GM12878 (cell line): Measurements from ENCODE around the gene TLDC2. TPM values are rescaled to one million over a fixed set of nuclear protein-coding genes. Genes with fewer than 3 reads are reported as not detected.

Experiments
- ATAC-seq: fragments of 200-7000 bp; cut with Tn5 transposase; 3 replicates; pipeline ENCODE4 v1.9.1; 2020; ENCODE audit warnings: mild to moderate bottlenecking, moderate library complexity
- BruUV-seq: library from RNA; stranded (reverse); fragments of 400-500 nt; replicated peaks from 2 replicates; lab custom pipeline; 2021; lab: Mats Ljungman, UMichigan
- CTCF ChIA-PET: fragments of 300-600 bp; sonication (Branson Sonifier 250); formaldehyde crosslinking; extraction: SDS; loops from one replicate; lab custom pipeline; 2021; ENCODE audit warnings: inconsistent platforms; lab: Yijun Ruan, JAX
- POLR2A ChIA-PET: fragments of 350-600 bp; formaldehyde crosslinking; extraction: SDS; loops from one replicate; lab custom pipeline; 2021; ENCODE audit warnings: inconsistent platforms; lab: Charles Lee
- RAD21 ChIA-PET: fragments of 300-600 bp; sonication (Branson Sonifier 250); formaldehyde crosslinking; loops from one replicate; lab custom pipeline; 2023; ENCODE audit warnings: antibody characterized with exemption; ENCODE audit not compliant: unreplicated experiment; lab: Charles Lee
- SMC1A ChIA-PET: fragments of 300-600 bp; sonication (Branson Sonifier 250); formaldehyde crosslinking; loops from one replicate; lab custom pipeline; 2023; ENCODE audit not compliant: unreplicated experiment, uncharacterized antibody; lab: Charles Lee
- DNase-seq: peaks from one replicate; pipeline ENCODE4 v3.0.0-alpha.2; 2011; ENCODE audit warnings: low read depth, low spot score
- FAIRE-seq: peaks from 3 replicates; lab custom pipeline; 2011; peaks lifted over from hg19 to GRCh38; lab: Jason Lieb, UNC
- H2AFZ ChIP-seq: 2 replicates; pipeline ENCODE4 v1.6.0; 2011; ENCODE audit warnings: low read depth, low read length, control low read depth; ENCODE audit not compliant: control insufficient read depth
- H3K27ac ChIP-seq: 2 replicates; pipeline ENCODE4 v1.5.1; 2011; ENCODE audit warnings: control low read depth; ENCODE audit not compliant: control insufficient read depth, insufficient read depth
- H3K27me3 ChIP-seq, 2 experiments: replicated peaks in 1 of 2; 2 replicates each; pipeline versions ENCODE4 v1.6.0 to v1.6.1; 2011; ENCODE audit warnings: low read length in 1 of 2; ENCODE audit not compliant: control insufficient read depth in 2 of 2, insufficient read depth in 2 of 2
- H3K36me3 ChIP-seq, 2 experiments: 2 replicates each; pipeline ENCODE4 v1.5.1; 2011; ENCODE audit warnings: low read length in 1 of 2; ENCODE audit not compliant: control insufficient read depth in 2 of 2, insufficient read depth in 2 of 2
- H3K4me1 ChIP-seq: 2 replicates; pipeline ENCODE4 v1.6.1; 2011; ENCODE audit warnings: mild to moderate bottlenecking, low read length, moderate library complexity, mixed read lengths; ENCODE audit not compliant: control insufficient read depth, insufficient read depth
- H3K4me2 ChIP-seq: 2 replicates; pipeline ENCODE4 v1.6.0; 2011; ENCODE audit warnings: control low read depth; ENCODE audit not compliant: control insufficient read depth, insufficient read depth
- H3K4me3 ChIP-seq: fragments of 200-600 bp; sonication (generic); 2 replicates; pipeline ENCODE4 v1.5.1; 2016
- H3K79me2 ChIP-seq: 2 replicates; pipeline ENCODE4 v1.6.0; 2011; ENCODE audit warnings: low read length; ENCODE audit not compliant: control insufficient read depth, insufficient read depth
- H3K9ac ChIP-seq: 2 replicates; pipeline ENCODE4 v1.8.0; 2011; ENCODE audit warnings: low read length, control low read depth, mixed read lengths; ENCODE audit not compliant: control insufficient read depth, insufficient read depth
- H3K9me3 ChIP-seq: replicated peaks from 3 replicates; pipeline ENCODE4 v1.5.1; 2011; ENCODE audit warnings: mild to moderate bottlenecking, low read length; ENCODE audit not compliant: control insufficient read depth, insufficient read depth
- H4K20me1 ChIP-seq: 2 replicates; pipeline ENCODE4 v1.6.0; 2011; ENCODE audit not compliant: control insufficient read depth, insufficient read depth
- EED ChIP-seq: sonication (generic); IDR thresholded peaks from 2 replicates; pipeline ENCODE4 v1.6.1; 2016; ENCODE audit warnings: antibody characterized with exemption, low read depth
- PKNOX1 ChIP-seq: fragments of 450-650 bp; IDR thresholded peaks from 2 replicates; pipeline ENCODE4 v1.6.1; 2016; ENCODE audit warnings: mild to moderate bottlenecking
- SPI1 ChIP-seq: IDR thresholded peaks from 2 replicates; pipeline ENCODE4 v1.6.1; 2011; ENCODE audit warnings: low read depth, mild to moderate bottlenecking, low read length, moderate library complexity, borderline replicate concordance; ENCODE audit not compliant: insufficient read depth
- ZBED1 ChIP-seq: IDR thresholded peaks from 2 replicates; pipeline ENCODE4 v1.6.1; 2016; ENCODE audit warnings: borderline replicate concordance
- ZBTB4 ChIP-seq: fragments of 450-650 bp; formaldehyde crosslinking; IDR thresholded peaks from 2 replicates; pipeline ENCODE4 v1.4.0; 2022; ENCODE audit warnings: mild to moderate bottlenecking, moderate library complexity
- WGBS: methylation state at CpG from one replicate; pipeline ENCODE4 v1.1.6; 2016; ENCODE audit warnings: low lambda C conversion rate; ENCODE audit not compliant: insufficient replicate concordance, insufficient coverage; ENCODE audit errors: missing lambda C conversion rate; 5-methylcytosine and 5-hydroxymethylcytosine counted together
- in situ Hi-C: fragments of 300-500 bp; cut with MboI; formaldehyde crosslinking; loops from 9 replicates; pipeline ENCODE4 v1.14.3; 2018; ENCODE audit warnings: mixed read lengths
- intact Hi-C: fragments of 100-400 bp; cut with micrococcal nuclease; formaldehyde crosslinking; loops from one replicate; pipeline ENCODE4 v1.14.2; 2022; ENCODE audit not compliant: unreplicated experiment
- polyA plus RNA-seq, 11 experiments: library from polyadenylated mRNA; depleted of rRNA in 4 of 11; unstranded in 6 of 11; stranded (reverse) in 5 of 11; fragments of >200 nt; fragmentation: Nextera tagmentation in 4 of 11; fragmentation: Illumina TruSeq in 1 of 11; extraction: Ambion mirVana in 4 of 11; extraction: Trizol in 1 of 11; gene quantifications; 1 replicate in 1 of 11; 2 replicates in 10 of 11; pipeline versions ENCODE4 v1.2.1 to v1.2.3, GENCODE V29; 2011 to 2016; ENCODE audit warnings: inconsistent platforms in 2 of 11, missing spikeins in 2 of 11, low read depth in 1 of 11
- total RNA-seq, 4 experiments: library from RNA; depleted of rRNA in 3 of 4; stranded (reverse); fragments of >200 nt in 3 of 4; fragmentation: Illumina TruSeq in 1 of 4; extraction: Trizol in 1 of 4; gene quantifications; 2 replicates each; pipeline versions ENCODE4 v1.2.1 to v1.2.3, GENCODE V29; 2013 to 2021

Gene TLDC2
- total and polyA plus RNA-seq, 10 of the 15 experiments (the other 5 are each of a cell fraction or from before 2014, with no cell fraction given): 0.05 to 0.41 (median 0.21) TPM

- FAIRE-seq (no peak), DNase-seq (no peak), ATAC-seq (no peak)
- Histone ChIP-seq H4K20me1 (no peaks in the 10 kb centered on the region), H3K9ac (no peak overlapping the region), H3K9me3 (no peaks in the 10 kb centered on the region), H3K4me1 (peaks cover 9% of the 10 kb centered on the region), H3K4me2 (no peak overlapping the region), H3K79me2 (no peaks in the 10 kb centered on the region), H3K27ac (no peak overlapping the region), H3K27me3 (no peaks in the 10 kb centered on the region), H3K4me3 (no peak overlapping the region), H3K36me3 (peaks cover 0 to under 1% of the 10 kb centered on the region in 2 experiments; a peak in 2 of 4 replicates), H2AFZ (peak overlapping the region; percentile 47)
- no TSS peak for BruUV-seq
- ChIA-PET SMC1A (interaction anchor here (0.8 to 3.8 kb wide), 12 partner anchors 9 to 271 kb away, joined by 3 to 52 read pairs (median 6); partner anchors contain the start of genes DSN1 and TLDC2), CTCF (interaction anchor here (0.9 to 5.1 kb wide), 20 partner anchors 11 to 313 kb away, joined by 3 to 69 read pairs (median 6); partner anchors contain the start of genes DSN1 and TLDC2), RAD21 (interaction anchor here (0.6 to 3.9 kb wide), 10 partner anchors 9 to 274 kb away, joined by 3 to 73 read pairs (median 8); a partner anchor contains a TSS), POLR2A (interaction anchor here (0.6 to 3.9 kb wide), 5 partner anchors 17 to 92 kb away, joined by 4 to 41 read pairs (median 13); a partner anchor contains a TSS)
- TF ChIP-seq EED (no peak), PKNOX1 (0 out of 2 replicates have a peak, but pooled peaks have one; percentile 29), ZBTB4 (CRISPR knock-in tag) (no peak), ZBED1 (no peak), SPI1 (peak; percentile 59; the same call in 1 of the 2 replicates)
- intact Hi-C loops (no loop called here), in situ Hi-C loops (no loop called here)
- 67% methylated on average over 6 of the region's 6 CpGs for WGBS
Observed at GRCh38 chr20:36883977-36884535, 8.1 kb downstream of the TLDC2 start.
